Memory B cell (primary cell): ENCODE data around the gene ZNF526.
"Not testable (repeated sequence)": the region's sequence is repeated elsewhere in the genome, so short reads cannot be mapped to it uniquely, and the experiment has no call there.

Source experiments
- ATAC-seq: fragments of 150-1000 bp; cut with Tn5 transposase; 2 replicates; pipeline ENCODE4 v1.10.0; 2021; ENCODE audit warnings: low read depth, mild to moderate bottlenecking, moderate library complexity
- DNase-seq, 2 donors: peaks; one replicate each; pipeline ENCODE4 v3.0.0; 2022; ENCODE audit warnings: low spot score in 2 of 2
- H3K27ac Mint-ChIP-seq: one replicate; pipeline ENCODE4 v1.8.0; 2022; ENCODE audit warnings: mild to moderate bottlenecking, moderate library complexity, mixed read lengths
- H3K27me3 Mint-ChIP-seq: one replicate; pipeline ENCODE4 v1.8.0; 2022; ENCODE audit warnings: mixed read lengths
- H3K36me3 Mint-ChIP-seq: one replicate; pipeline ENCODE4 v1.8.0; 2022; ENCODE audit warnings: mild to moderate bottlenecking, mixed read lengths
- H3K4me1 Mint-ChIP-seq: one replicate; pipeline ENCODE4 v1.8.0; 2022; ENCODE audit warnings: mixed read lengths
- H3K4me3 Mint-ChIP-seq: one replicate; pipeline ENCODE4 v1.8.0; 2022; ENCODE audit warnings: mild to moderate bottlenecking, moderate library complexity, mixed read lengths
- H3K9me3 Mint-ChIP-seq: one replicate; pipeline ENCODE4 v1.8.0; 2022; ENCODE audit warnings: mixed read lengths

Gene ZNF526

GRCh38 chr19:42251572-42252358 lies 31.7 kb downstream of the ZNF526 start:
- no peak for ATAC-seq
- H3K27ac Mint-ChIP-seq, result no peak overlapping the region
- H3K4me3 Mint-ChIP-seq, result peak overlapping the region; percentile 96
- peaks cover 2% of the 10 kb centered on the region for H3K27me3 Mint-ChIP-seq
- H3K4me1 Mint-ChIP-seq, result peaks cover 19% of the 10 kb centered on the region
- no peaks in the 10 kb centered on the region for H3K9me3 Mint-ChIP-seq
- no peaks in the 10 kb centered on the region for H3K36me3 Mint-ChIP-seq
- no peak for DNase-seq

GRCh38 chr19:42252365-42253244 lies 32.5 kb downstream of the ZNF526 start:
- Mint-ChIP-seq H3K4me1 (peaks cover 17% of the 10 kb centered on the region), H3K27me3 (peaks cover 2% of the 10 kb centered on the region), H3K27ac (peak overlapping the region; percentile 76), H3K9me3 (no peaks in the 10 kb centered on the region), H3K4me3 (peak overlapping the region; percentile 96), H3K36me3 (no peaks in the 10 kb centered on the region)
- DNase-seq (no peak), ATAC-seq (no peak)

- Mint-ChIP-seq H3K4me1 (peaks cover 17% of the 10 kb centered on the region), H3K27me3 (peaks cover 2% of the 10 kb centered on the region), H3K27ac (peak overlapping the region; percentile 76), H3K4me3 (peak overlapping the region; percentile 96), H3K9me3 (no peaks in the 10 kb centered on the region), H3K36me3 (no peaks in the 10 kb centered on the region)
- ATAC-seq, result peak; percentile 18
- DNase-seq, result peak in 1 of 2 donors; percentile 67
Measured at GRCh38 chr19:42253245-42254088, 33.4 kb downstream of the ZNF526 start.

GRCh38 chr19:42254089-42254849 lies 34.2 kb downstream of the ZNF526 start:
- peaks cover 17% of the 10 kb centered on the region for H3K4me1 Mint-ChIP-seq
- ATAC-seq, result peak; percentile 52
- H3K4me3 Mint-ChIP-seq, result peak overlapping the region; percentile 87
- H3K36me3 Mint-ChIP-seq, result no peaks in the 10 kb centered on the region
- H3K27ac Mint-ChIP-seq, result peak overlapping the region; percentile 74
- H3K9me3 Mint-ChIP-seq, result no peaks in the 10 kb centered on the region
- H3K27me3 Mint-ChIP-seq, result peaks cover 2% of the 10 kb centered on the region
- peak; percentile 63 to 73 for DNase-seq

GRCh38 chr19:42254850-42255765 lies 35.0 kb downstream of the ZNF526 start, which contains the start of gene ERF:
Gene ERF (minus strand): TSS chr19:42255128. CDS start chr19:42254999, 129 bp downstream.
- Mint-ChIP-seq H3K27ac (peak within 1 kb of the TSS; percentile 74), H3K9me3 (no peaks in the 10 kb centered on the region), H3K36me3 (no peaks in the 10 kb centered on the region), H3K4me3 (peak within 1 kb of the TSS; percentile 87), H3K27me3 (peaks cover 2% of the 10 kb centered on the region), H3K4me1 (peaks cover 17% of the 10 kb centered on the region)
- ATAC-seq (peak; percentile 85), DNase-seq (peak; percentile 95 to 96)

GRCh38 chr19:42255766-42256745 lies 35.9 kb downstream of the ZNF526 start:
- H3K4me3 Mint-ChIP-seq, result peak overlapping the region; percentile 65
- H3K36me3 Mint-ChIP-seq, result no peaks in the 10 kb centered on the region
- no peak for ATAC-seq
- H3K4me1 Mint-ChIP-seq, result peaks cover 17% of the 10 kb centered on the region
- peaks cover 2% of the 10 kb centered on the region for H3K27me3 Mint-ChIP-seq
- DNase-seq, result peak in 1 of 2 donors; percentile 37
- H3K9me3 Mint-ChIP-seq, result no peaks in the 10 kb centered on the region
- no peak overlapping the region for H3K27ac Mint-ChIP-seq

GRCh38 chr19:42257842-42258241 lies 37.7 kb downstream of the ZNF526 start:
- H3K27ac Mint-ChIP-seq, H3K9me3 Mint-ChIP-seq, DNase-seq, H3K27me3 Mint-ChIP-seq, ATAC-seq, H3K36me3 Mint-ChIP-seq, H3K4me3 Mint-ChIP-seq, H3K4me1 Mint-ChIP-seq: not testable (repeated sequence)

GRCh38 chr19:42261763-42262162 lies 41.7 kb downstream of the ZNF526 start:
- Mint-ChIP-seq H3K4me1 (no peaks in the 10 kb centered on the region), H3K9me3 (no peaks in the 10 kb centered on the region), H3K27me3 (no peaks in the 10 kb centered on the region), H3K4me3 (no peak overlapping the region), H3K27ac (no peak overlapping the region), H3K36me3 (peaks cover 1% of the 10 kb centered on the region)
- no peak for ATAC-seq
- no peak for DNase-seq

- not testable (repeated sequence) for H3K27ac Mint-ChIP-seq, H3K9me3 Mint-ChIP-seq, ATAC-seq, H3K4me3 Mint-ChIP-seq, H3K36me3 Mint-ChIP-seq, H3K27me3 Mint-ChIP-seq, DNase-seq
- H3K4me1 Mint-ChIP-seq, result peaks cover 21% of the 10 kb centered on the region
Measured at GRCh38 chr19:42266105-42266504, 46.0 kb downstream of the ZNF526 start.

- not testable (repeated sequence) for ATAC-seq, H3K36me3 Mint-ChIP-seq, H3K27ac Mint-ChIP-seq, H3K4me3 Mint-ChIP-seq, H3K27me3 Mint-ChIP-seq, DNase-seq, H3K9me3 Mint-ChIP-seq
- H3K4me1 Mint-ChIP-seq, result peaks cover 26% of the 10 kb centered on the region
Measured at GRCh38 chr19:42266928-42267603, 47.0 kb downstream of the ZNF526 start.

- H3K27ac Mint-ChIP-seq, result no peak overlapping the region
- no peaks in the 10 kb centered on the region for H3K9me3 Mint-ChIP-seq
- DNase-seq (no peak), ATAC-seq (no peak)
- peaks cover 26% of the 10 kb centered on the region for H3K4me1 Mint-ChIP-seq
- H3K36me3 Mint-ChIP-seq, result peaks cover 4% of the 10 kb centered on the region
- H3K27me3 Mint-ChIP-seq, result no peaks in the 10 kb centered on the region
- H3K4me3 Mint-ChIP-seq, result no peak overlapping the region
Measured at GRCh38 chr19:42267644-42268141, 47.6 kb downstream of the ZNF526 start.
